HCT116 (cell line): Measurements from ENCODE around the gene ITPKB. TPM values are rescaled to one million over a fixed set of nuclear protein-coding genes. Genes with fewer than 3 reads are reported as not detected.

ENCODE experiments used
- ATAC-seq: fragments of 200-7000 bp; cut with Tn5 transposase; 2 replicates; pipeline ENCODE4 v1.9.1; 2020; ENCODE audit warnings: mild to moderate bottlenecking, moderate library complexity
- BruUV-seq: library from RNA; stranded (reverse); fragments of 400-500 nt; replicated peaks from 2 replicates; lab custom pipeline; 2021; lab: Mats Ljungman, UMichigan
- CTCF ChIA-PET: fragments of 300-600 bp; sonication (Branson Sonifier 250); formaldehyde crosslinking; loops from one replicate; lab custom pipeline; 2021; ENCODE audit warnings: antibody characterized with exemption; lab: Charles Lee
- POLR2A ChIA-PET: fragments of 300-600, 350-600 bp; sonication (Branson Sonifier 250); formaldehyde crosslinking; loops from one replicate; lab custom pipeline; 2021; ENCODE audit warnings: antibody characterized with exemption; lab: Charles Lee
- RAD21 ChIA-PET, 2 experiments: fragments of 300-600 bp; sonication (Branson Sonifier 250); formaldehyde crosslinking; loops; one replicate each; lab custom pipeline; 2023; ENCODE audit warnings: low total read pairs in 2 of 2; ENCODE audit not compliant: uncharacterized antibody in 2 of 2, unreplicated experiment in 2 of 2, low non-redundant PET in 1 of 2; lab: Charles Lee
- DNase-seq: peaks from one replicate; pipeline ENCODE4 v3.0.0-alpha.2; 2010; ENCODE audit warnings: low read depth, low spot score
- H2AFZ ChIP-seq: fragments of 200-600 bp; shearing (Covaris generic), sonication (generic); 2 replicates; pipeline ENCODE4 v1.6.1; 2017; ENCODE audit warnings: low read depth, mixed run types, mixed read lengths, antibody characterized with exemption, low read length; ENCODE audit not compliant: poor library complexity, severe bottlenecking
- H3K27ac ChIP-seq: 2 replicates; pipeline ENCODE4 v1.5.1; 2012; ENCODE audit warnings: low read depth, low read length
- H3K27me3 ChIP-seq: fragments of 200-600 bp; sonication (generic); 2 replicates; pipeline ENCODE4 v1.6.1; 2016; ENCODE audit warnings: mixed run types, low read length, mixed read lengths; ENCODE audit not compliant: insufficient read depth
- H3K36me3 ChIP-seq, 2 experiments: fragments of 200-500 bp in 1 of 2; fragments of 200-600 bp in 1 of 2; sonication (Bioruptor generic) in 1 of 2; sonication (generic) in 1 of 2; 2 replicates each; pipeline versions ENCODE4 v1.5.1 to v1.6.1; 2014 to 2016; ENCODE audit warnings: low read length in 2 of 2, inconsistent platforms in 1 of 2, mixed read lengths in 1 of 2, mixed run types in 1 of 2; ENCODE audit not compliant: insufficient read depth in 2 of 2, control insufficient read depth in 1 of 2
- H3K4me1 ChIP-seq, 2 experiments: fragments of 200-600 bp in 1 of 2; sonication (generic) in 1 of 2; 2 replicates each; pipeline versions ENCODE4 v1.5.1 to v1.6.1; 2012 to 2017; ENCODE audit warnings: low read length in 2 of 2, inconsistent platforms in 1 of 2, mild to moderate bottlenecking in 1 of 2, mixed read lengths in 1 of 2, mixed run types in 1 of 2, moderate library complexity in 1 of 2; ENCODE audit not compliant: insufficient read depth in 2 of 2, control insufficient read depth in 1 of 2
- H3K4me2 ChIP-seq: fragments of 200-600 bp; sonication (generic); 2 replicates; pipeline ENCODE4 v1.6.1; 2017; ENCODE audit warnings: mixed run types, low read length, mixed read lengths
- H3K4me3 ChIP-seq, 2 experiments: fragments of 200-600 bp in 1 of 2; sonication (generic) in 1 of 2; replicated peaks in 1 of 2; 2 replicates each; pipeline ENCODE4 v1.5.1; 2011 to 2016; ENCODE audit warnings: low read length in 2 of 2, control low read depth in 1 of 2, low read depth in 1 of 2, mild to moderate bottlenecking in 1 of 2, mixed read lengths in 1 of 2, mixed run types in 1 of 2
- H3K79me2 ChIP-seq: fragments of 200-600 bp; sonication (generic); 2 replicates; pipeline ENCODE4 v1.6.1; 2017; ENCODE audit warnings: mild to moderate bottlenecking, mixed run types, low read length, moderate library complexity, mixed read lengths; ENCODE audit not compliant: insufficient read depth
- H3K9ac ChIP-seq: fragments of 200-600 bp; sonication (generic); 2 replicates; pipeline ENCODE4 v1.6.1; 2016; ENCODE audit warnings: low read length, mixed read lengths
- H3K9me2 ChIP-seq: fragments of 200-600 bp; sonication (generic), shearing (Covaris generic); 2 replicates; pipeline ENCODE4 v1.6.1; 2017; ENCODE audit warnings: mixed run types, mild to moderate bottlenecking, moderate library complexity; ENCODE audit not compliant: insufficient read depth
- H3K9me3 ChIP-seq, 2 experiments: fragments of 200-500 bp in 1 of 2; fragments of 200-600 bp in 1 of 2; sonication (Bioruptor generic) in 1 of 2; sonication (generic) in 1 of 2; 2 replicates each; pipeline ENCODE4 v1.6.1; 2014 to 2017; ENCODE audit warnings: low read length in 2 of 2, mixed read lengths in 2 of 2, inconsistent platforms in 1 of 2, low read depth in 1 of 2, mild to moderate bottlenecking in 1 of 2, mixed run types in 1 of 2, moderate library complexity in 1 of 2; ENCODE audit not compliant: control insufficient read depth in 1 of 2, insufficient read depth in 1 of 2
- H4K20me1 ChIP-seq: fragments of 200-600 bp; sonication (generic), shearing (Covaris generic); 2 replicates; pipeline ENCODE4 v1.6.1; 2017; ENCODE audit warnings: mixed run types, mild to moderate bottlenecking, moderate library complexity; ENCODE audit not compliant: insufficient read depth
- ATF3 ChIP-seq: IDR thresholded peaks from 2 replicates; pipeline ENCODE4 v1.6.1; 2012
- CBX3 ChIP-seq: IDR thresholded peaks from 2 replicates; pipeline ENCODE4 v1.6.1; 2012; ENCODE audit warnings: low read depth
- CEBPB ChIP-seq: IDR thresholded peaks from 2 replicates; pipeline ENCODE4 v1.6.1; 2012; ENCODE audit warnings: low read depth
- CTCF ChIP-seq, 3 experiments: fragments of 200-600 bp in 1 of 3; sonication (generic) in 1 of 3; IDR thresholded peaks in 2 of 3; conservative IDR thresholded peaks in 1 of 3; 2 replicates each; pipeline ENCODE4 v1.5.1; 2012 to 2017; ENCODE audit warnings: low read depth in 2 of 3, low read length in 2 of 3, antibody characterized with exemption in 1 of 3, borderline replicate concordance in 1 of 3, control low read depth in 1 of 3, mild to moderate bottlenecking in 1 of 3, mixed read lengths in 1 of 3, mixed run types in 1 of 3, moderate library complexity in 1 of 3; ENCODE audit not compliant: insufficient read depth in 1 of 3
- EGR1 ChIP-seq: IDR thresholded peaks from 2 replicates; pipeline ENCODE4 v1.6.1; 2012; ENCODE audit warnings: low read depth
- ELF1 ChIP-seq: IDR thresholded peaks from 2 replicates; pipeline ENCODE4 v1.6.1; 2012; ENCODE audit warnings: low read depth, borderline replicate concordance
- EZH2 ChIP-seq: fragments of 200-600 bp; sonication (generic); IDR thresholded peaks from 2 replicates; pipeline ENCODE4 v1.6.1; 2017; ENCODE audit warnings: antibody characterized with exemption, mixed run types
- FOSL1 ChIP-seq: IDR thresholded peaks from 2 replicates; pipeline ENCODE4 v1.6.1; 2012; ENCODE audit warnings: low read depth
- JUND ChIP-seq: IDR thresholded peaks from 2 replicates; pipeline ENCODE4 v1.6.1; 2012
- MAX ChIP-seq: IDR thresholded peaks from 2 replicates; pipeline ENCODE4 v1.6.1; 2012
- POLR2A ChIP-seq: IDR thresholded peaks from 2 replicates; pipeline ENCODE4 v1.7.0; 2011; ENCODE audit warnings: borderline replicate concordance; ENCODE audit not compliant: insufficient read depth, insufficient read length; ENCODE audit errors: extremely low read depth
- POLR2AphosphoS5 ChIP-seq: IDR thresholded peaks from 2 replicates; pipeline ENCODE4 v1.6.1; 2011; ENCODE audit warnings: mild to moderate bottlenecking, low read depth, low read length, moderate library complexity
- SP1 ChIP-seq: IDR thresholded peaks from 2 replicates; pipeline ENCODE4 v1.6.1; 2012; ENCODE audit warnings: low read depth
- SRF ChIP-seq: IDR thresholded peaks from 2 replicates; pipeline ENCODE4 v1.6.1; 2012; ENCODE audit warnings: low read depth
- TCF7L2 ChIP-seq: IDR thresholded peaks from 2 replicates; pipeline ENCODE4 v1.7.0; 2011; ENCODE audit warnings: borderline replicate concordance, inconsistent platforms; ENCODE audit not compliant: insufficient read depth, insufficient read length; ENCODE audit errors: extremely low read depth
- YY1 ChIP-seq: IDR thresholded peaks from 2 replicates; pipeline ENCODE4 v1.6.1; 2011; ENCODE audit warnings: low read length, low read depth, moderate library complexity, mild to moderate bottlenecking; ENCODE audit not compliant: insufficient replicate concordance; ENCODE audit errors: extremely low read depth
- ZBTB33 ChIP-seq: IDR thresholded peaks from 2 replicates; pipeline ENCODE4 v1.6.1; 2011; ENCODE audit warnings: mild to moderate bottlenecking, low read length, moderate library complexity; ENCODE audit not compliant: insufficient replicate concordance; ENCODE audit errors: extremely low read depth
- ZNF274 ChIP-seq: fragments of 200-500 bp; sonication (Bioruptor generic); IDR thresholded peaks from 2 replicates; pipeline ENCODE4 v1.6.1; 2014; ENCODE audit warnings: mild to moderate bottlenecking, low read depth, low read length, inconsistent platforms
- intact Hi-C: fragments of 100-400 bp; cut with micrococcal nuclease; formaldehyde crosslinking; loops from 2 replicates; pipeline ENCODE4 v1.10.0; 2022
- total RNA-seq: library from RNA; stranded (reverse); gene quantifications from one replicate; pipeline ENCODE4 v1.2.1, GENCODE V29; 2021; ENCODE audit not compliant: unreplicated experiment

Gene ITPKB
- total RNA-seq, 1 experiment from 2014 or later = 4.4 TPM

- Histone ChIP-seq H3K9ac (no peak overlapping the region), H3K36me3 (no peaks in the 10 kb centered on the region), H3K4me2 (no peak overlapping the region), H4K20me1 (no peaks in the 10 kb centered on the region), H3K27me3 (no peaks in the 10 kb centered on the region), H3K4me1 (peaks cover 16 to 20% of the 10 kb centered on the region in 2 experiments), H3K9me2 (no peaks in the 10 kb centered on the region), H3K9me3 (no peaks in the 10 kb centered on the region), H3K4me3 (no peak overlapping the region), H2AFZ (no peak overlapping the region), H3K27ac (no peak overlapping the region), H3K79me2 (no peaks in the 10 kb centered on the region)
- ATAC-seq = no peak
- ChIA-PET POLR2A (no interaction called here), CTCF (no interaction called here), RAD21 (no interaction called here)
- intact Hi-C loops = no loop called here
- no peak for TF ChIP-seq CBX3
- no peak for TF ChIP-seq CEBPB
- no peak for TF ChIP-seq ZNF274
- no peak for TF ChIP-seq ELF1
- no peak for TF ChIP-seq POLR2AphosphoS5
- no peak for TF ChIP-seq CTCF (IDR thresholded peaks at IDR 0.05 in 2 of 3, conservative IDR thresholded peaks at IDR 0.05 in 1 of 3; ENCODE audit: borderline replicate concordance in 1 of 3, insufficient read depth in 1 of 3, low read depth in 2 of 3, low read length in 2 of 3)
- TF ChIP-seq EGR1 = no peak
- no peak for TF ChIP-seq MAX
- TF ChIP-seq YY1 = no peak
- no peak for TF ChIP-seq EZH2
- no peak for TF ChIP-seq POLR2A
- TF ChIP-seq JUND = no peak
- no peak for TF ChIP-seq FOSL1
- TF ChIP-seq TCF7L2 = no peak
- TF ChIP-seq ATF3 = no peak
- TF ChIP-seq SP1 = no peak
- no peak for TF ChIP-seq ZBTB33
- no peak for TF ChIP-seq SRF
- BruUV-seq = no TSS peak
- DNase-seq = no peak
These were observed 73.4 kb downstream of the ITPKB start for GRCh38 chr1:226665505-226666163.
